ENCODE results near the gene ZNF423. TPM values are rescaled to one million over a fixed set of nuclear protein-coding genes. Genes with fewer than 3 reads are reported as not detected.

Gene ZNF423
- total RNA-seq, 2 experiments from 2014 or later: not detected

DNA sequence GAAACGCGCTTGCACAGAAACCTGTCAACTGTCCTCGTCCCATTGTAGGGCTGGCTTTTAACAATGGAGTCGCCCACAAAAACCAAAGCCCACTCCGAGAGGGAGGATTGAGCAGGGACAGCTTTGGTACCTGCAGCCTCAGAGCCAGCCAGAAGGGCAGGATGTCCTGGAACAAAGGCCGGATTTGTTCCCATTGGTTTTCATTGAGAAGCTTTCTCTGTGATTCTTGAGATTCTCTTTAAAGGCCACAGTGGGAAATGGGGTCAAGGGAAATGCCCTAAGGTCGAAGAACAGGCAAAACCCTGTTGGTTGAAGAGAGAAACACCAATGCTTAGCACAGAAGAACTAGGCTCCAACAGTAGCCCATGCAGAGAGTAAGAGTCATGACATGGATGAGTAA lies 416.9 kb downstream of the ZNF423 start:
- Mint-ChIP-seq H3K27ac (no peak overlapping the region), H3K9me3 (ENCODE audit: insufficient read depth) (no peaks in the 10 kb centered on the region), H3K4me1 (ENCODE audit: low read depth) (peaks cover 31% of the 10 kb centered on the region), H3K36me3 (ENCODE audit: low read depth) (no peaks in the 10 kb centered on the region), H3K27me3 (ENCODE audit: low read depth) (no peaks in the 10 kb centered on the region), H3K4me3 (no peak overlapping the region)
- CTCF ChIA-PET: interaction anchor here (0.9 to 3.0 kb wide), 2 partner anchors 32 to 154 kb away, joined by 3 to 11 read pairs; no protein-coding TSS in a partner anchor
- no peak for DNase-seq
- POLR2A ChIA-PET: no interaction called here
- ATAC-seq: no peak

Other genes starting within 250 kb of the ZNF423 start
- 10 to 100 TPM; 25.1 to 26.9 TPM for gene CNEP1R1, start 169.1 kb upstream of the ZNF423 start, total RNA-seq
- 10 to 100 TPM; 29.7 to 31.7 TPM for gene HEATR3, start 209.9 kb upstream of the ZNF423 start, total RNA-seq

All from activated CD8-positive, alpha-beta T cell treated with anti-CD3 and anti-CD28 coated beads, Interleukin-2, amount 10 ng/mL, durations not matched to agents 7 days and 5 days (primary cell).